ENCODE data around the gene FCHSD2. TPM values are rescaled to one million over a fixed set of nuclear protein-coding genes. Genes with fewer than 3 reads are reported as not detected.

FCHSD2 gene
- total and polyA plus RNA-seq, 2 of the 8 experiments (the other 6 are each of a cell fraction or from before 2014, with no cell fraction given): 4.1 to 7.8 TPM

GRCh38 chr11:72951888-72952287 is 190.2 kb downstream of the FCHSD2 start (continued):
- TF ChIP-seq, protein P1, sequence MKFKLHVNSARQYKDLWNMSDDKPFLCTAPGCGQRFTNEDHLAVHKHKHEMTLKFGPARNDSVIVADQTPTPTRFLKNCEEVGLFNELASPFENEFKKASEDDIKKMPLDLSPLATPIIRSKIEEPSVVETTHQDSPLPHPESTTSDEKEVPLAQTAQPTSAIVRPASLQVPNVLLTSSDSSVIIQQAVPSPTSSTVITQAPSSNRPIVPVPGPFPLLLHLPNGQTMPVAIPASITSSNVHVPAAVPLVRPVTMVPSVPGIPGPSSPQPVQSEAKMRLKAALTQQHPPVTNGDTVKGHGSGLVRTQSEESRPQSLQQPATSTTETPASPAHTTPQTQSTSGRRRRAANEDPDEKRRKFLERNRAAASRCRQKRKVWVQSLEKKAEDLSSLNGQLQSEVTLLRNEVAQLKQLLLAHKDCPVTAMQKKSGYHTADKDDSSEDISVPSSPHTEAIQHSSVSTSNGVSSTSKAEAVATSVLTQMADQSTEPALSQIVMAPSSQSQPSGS (IDR thresholded peaks at IDR 0.05; ENCODE audit: low read length): no peak
- TF ChIP-seq FOSL1 (IDR thresholded peaks at IDR 0.05; ENCODE audit: insufficient read depth, low read depth, low read length): no peak
- no peak for TF ChIP-seq SP2 (IDR thresholded peaks at IDR 0.05; ENCODE audit: low read length)
